ENCODE results near the gene WDR45B. TPM values are rescaled to one million over a fixed set of nuclear protein-coding genes. Genes with fewer than 3 reads are reported as not detected.

Gene WDR45B
- polyA plus RNA-seq, 1 of the 3 experiments (the other 2 are of a cell fraction) = 171 TPM

DNA sequence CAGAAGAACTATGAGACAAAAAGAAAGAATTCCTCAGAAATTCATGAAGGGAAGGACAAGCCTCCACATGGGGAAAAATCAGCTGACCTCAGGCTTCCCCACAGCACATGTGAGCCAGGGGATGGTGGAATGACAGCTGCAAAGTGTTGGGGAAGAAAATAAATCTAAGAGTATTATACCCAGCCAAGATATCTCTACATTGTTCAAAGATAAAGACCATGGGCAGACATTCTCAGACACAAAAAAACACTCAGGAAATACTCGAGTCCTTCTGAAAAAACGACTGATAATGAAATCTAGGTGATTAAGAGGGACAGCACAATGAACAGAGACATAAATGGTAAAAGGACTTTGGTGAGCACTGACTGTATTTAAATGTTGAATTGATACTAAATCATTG, 46.4 kb upstream of the WDR45B start:
- no peak overlapping the region for H3K4me2 ChIP-seq
- no peak overlapping the region for H2AFZ ChIP-seq (ENCODE audit: low read depth)
- no peaks in the 10 kb centered on the region for H3K9me2 ChIP-seq
- H3K4me1 ChIP-seq (ENCODE audit: control insufficient read depth in 1 of 2, insufficient read depth in 2 of 2, low read depth in 1 of 2, low read length in 1 of 2) = peaks cover 0 to 13% of the 10 kb centered on the region in 2 experiments; a peak in 1 of 4 replicates
- WGBS (ENCODE audit: low lambda C conversion rate) = 15% methylated on average over 2 of the region's 2 CpGs
- H3K9ac ChIP-seq = no peak overlapping the region
- ChIA-PET POLR2A (no interaction called here), CTCF (no interaction called here)
- no peak overlapping the region for H3K4me3 ChIP-seq (ENCODE audit: low read depth in 2 of 2, low read length in 1 of 2)
- 0 out of 2 replicates have a peak, but pooled peaks cover 4% of the 10 kb centered on the region for H3K79me2 ChIP-seq (ENCODE audit: insufficient read depth)
- no peaks in the 10 kb centered on the region for H3K27me3 ChIP-seq (ENCODE audit: insufficient read depth)
- peaks cover 0 to 8% of the 10 kb centered on the region in 2 experiments for H3K36me3 ChIP-seq (replicated peaks in 1 of 2; ENCODE audit: control insufficient read depth in 1 of 2, insufficient read depth in 2 of 2, low read length in 1 of 2)
- no peak overlapping the region for H3K27ac ChIP-seq (ENCODE audit: low read depth in 2 of 2, low read length in 1 of 2)
- DNase-seq = no peak
- TF ChIP-seq, protein P1, sequence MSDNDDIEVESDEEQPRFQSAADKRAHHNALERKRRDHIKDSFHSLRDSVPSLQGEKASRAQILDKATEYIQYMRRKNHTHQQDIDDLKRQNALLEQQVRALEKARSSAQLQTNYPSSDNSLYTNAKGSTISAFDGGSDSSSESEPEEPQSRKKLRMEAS (IDR thresholded peaks at IDR 0.05; ENCODE audit: low read depth) = no peak
- no peak for TF ChIP-seq SMC3 (IDR thresholded peaks at IDR 0.05; ENCODE audit: low read depth, low read length)
- TF ChIP-seq, protein P2, sequence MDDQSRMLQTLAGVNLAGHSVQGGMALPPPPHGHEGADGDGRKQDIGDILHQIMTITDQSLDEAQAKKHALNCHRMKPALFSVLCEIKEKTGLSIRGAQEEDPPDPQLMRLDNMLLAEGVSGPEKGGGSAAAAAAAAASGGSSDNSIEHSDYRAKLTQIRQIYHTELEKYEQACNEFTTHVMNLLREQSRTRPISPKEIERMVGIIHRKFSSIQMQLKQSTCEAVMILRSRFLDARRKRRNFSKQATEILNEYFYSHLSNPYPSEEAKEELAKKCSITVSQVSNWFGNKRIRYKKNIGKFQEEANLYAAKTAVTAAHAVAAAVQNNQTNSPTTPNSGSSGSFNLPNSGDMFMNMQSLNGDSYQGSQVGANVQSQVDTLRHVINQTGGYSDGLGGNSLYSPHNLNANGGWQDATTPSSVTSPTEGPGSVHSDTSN (IDR thresholded peaks at IDR 0.05) = no peak
- no peak for TF ChIP-seq GABPA (IDR thresholded peaks at IDR 0.05; ENCODE audit: low read depth)
- TF ChIP-seq, protein P3, sequence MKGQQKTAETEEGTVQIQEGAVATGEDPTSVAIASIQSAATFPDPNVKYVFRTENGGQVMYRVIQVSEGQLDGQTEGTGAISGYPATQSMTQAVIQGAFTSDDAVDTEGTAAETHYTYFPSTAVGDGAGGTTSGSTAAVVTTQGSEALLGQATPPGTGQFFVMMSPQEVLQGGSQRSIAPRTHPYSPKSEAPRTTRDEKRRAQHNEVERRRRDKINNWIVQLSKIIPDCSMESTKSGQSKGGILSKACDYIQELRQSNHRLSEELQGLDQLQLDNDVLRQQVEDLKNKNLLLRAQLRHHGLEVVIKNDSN (IDR thresholded peaks at IDR 0.05; ENCODE audit: borderline replicate concordance, low read depth) = no peak
- TF ChIP-seq YY1 (IDR thresholded peaks at IDR 0.05; ENCODE audit: low read depth) = no peak
- TF ChIP-seq RCOR1 (IDR thresholded peaks at IDR 0.05; ENCODE audit: low read length) = no peak
- TF ChIP-seq, protein P4, sequence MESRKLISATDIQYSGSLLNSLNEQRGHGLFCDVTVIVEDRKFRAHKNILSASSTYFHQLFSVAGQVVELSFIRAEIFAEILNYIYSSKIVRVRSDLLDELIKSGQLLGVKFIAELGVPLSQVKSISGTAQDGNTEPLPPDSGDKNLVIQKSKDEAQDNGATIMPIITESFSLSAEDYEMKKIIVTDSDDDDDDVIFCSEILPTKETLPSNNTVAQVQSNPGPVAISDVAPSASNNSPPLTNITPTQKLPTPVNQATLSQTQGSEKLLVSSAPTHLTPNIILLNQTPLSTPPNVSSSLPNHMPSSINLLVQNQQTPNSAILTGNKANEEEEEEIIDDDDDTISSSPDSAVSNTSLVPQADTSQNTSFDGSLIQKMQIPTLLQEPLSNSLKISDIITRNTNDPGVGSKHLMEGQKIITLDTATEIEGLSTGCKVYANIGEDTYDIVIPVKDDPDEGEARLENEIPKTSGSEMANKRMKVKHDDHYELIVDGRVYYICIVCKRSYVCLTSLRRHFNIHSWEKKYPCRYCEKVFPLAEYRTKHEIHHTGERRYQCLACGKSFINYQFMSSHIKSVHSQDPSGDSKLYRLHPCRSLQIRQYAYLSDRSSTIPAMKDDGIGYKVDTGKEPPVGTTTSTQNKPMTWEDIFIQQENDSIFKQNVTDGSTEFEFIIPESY (IDR thresholded peaks at IDR 0.05; ENCODE audit: borderline replicate concordance, low read depth) = no peak
- no peak for TF ChIP-seq GATA2 (CRISPR knock-in tag; IDR thresholded peaks at IDR 0.05)
- no peak for TF ChIP-seq POLR2AphosphoS5 (IDR thresholded peaks at IDR 0.05; ENCODE audit: low read depth, low read length)
- TF ChIP-seq NFIC (IDR thresholded peaks at IDR 0.05; ENCODE audit: borderline replicate concordance) = no peak
- no peaks in the 10 kb centered on the region for H3F3A ChIP-seq (replicated peaks; ENCODE audit: insufficient read depth)
- no peaks in the 10 kb centered on the region for H4K20me1 ChIP-seq (ENCODE audit: insufficient read depth)
- H3K9me3 ChIP-seq = no peaks in the 10 kb centered on the region; the same call in 1 of the 2 replicates

DNA sequence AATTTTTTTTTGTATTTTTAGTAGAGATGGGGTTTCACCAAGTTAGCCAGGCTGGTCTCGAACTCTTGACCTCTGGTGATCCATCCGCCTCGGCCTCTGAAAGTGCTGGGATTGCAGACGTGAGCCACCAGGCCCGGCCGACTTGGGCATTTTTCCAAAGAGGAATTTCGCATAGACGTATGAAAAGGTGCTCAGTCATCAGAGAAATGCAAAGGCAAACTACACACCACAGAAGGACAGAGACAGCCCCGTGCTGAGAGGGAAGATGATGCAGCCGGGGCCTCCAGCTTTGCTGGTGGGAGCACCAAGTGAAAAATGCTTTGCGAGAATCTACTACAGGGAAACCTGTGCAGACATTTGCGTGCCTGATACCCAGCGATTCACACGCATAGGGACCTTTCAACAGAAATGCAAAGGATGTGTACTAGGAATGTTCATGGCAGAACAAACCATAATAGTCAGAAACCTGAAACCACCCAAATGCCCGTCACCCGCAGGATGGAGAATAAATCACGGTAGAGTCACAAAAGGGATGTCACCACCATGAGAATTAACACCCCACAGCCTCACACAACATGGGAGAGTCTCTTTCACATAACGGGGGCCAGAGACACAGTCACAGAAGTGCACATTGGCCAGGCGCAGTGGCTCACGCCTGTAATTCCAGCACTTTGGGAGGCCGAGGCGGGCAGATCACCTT, 45.1 kb upstream of the WDR45B start:
- WGBS (ENCODE audit: low lambda C conversion rate) = 95% methylated on average over 22 of the region's 22 CpGs
- CTCF ChIA-PET = interaction anchor here (1.0 to 1.5 kb wide), 2 partner anchors 25 to 81 kb away, joined by 3 to 5 read pairs; no protein-coding TSS in a partner anchor
- H3K4me1 ChIP-seq (ENCODE audit: control insufficient read depth in 1 of 2, insufficient read depth in 2 of 2, low read depth in 1 of 2, low read length in 1 of 2) = peaks cover 0 to 7% of the 10 kb centered on the region in 2 experiments; a peak in 1 of 4 replicates
- TF ChIP-seq TAF1 (IDR thresholded peaks at IDR 0.05; ENCODE audit: borderline replicate concordance, low read depth, low read length) = no peak
- TF ChIP-seq SIN3A (IDR thresholded peaks at IDR 0.05; ENCODE audit: borderline replicate concordance, low read depth, low read length) = no peak
- no peak for TF ChIP-seq NFIC (IDR thresholded peaks at IDR 0.05; ENCODE audit: borderline replicate concordance)
- TF ChIP-seq, protein P5, sequence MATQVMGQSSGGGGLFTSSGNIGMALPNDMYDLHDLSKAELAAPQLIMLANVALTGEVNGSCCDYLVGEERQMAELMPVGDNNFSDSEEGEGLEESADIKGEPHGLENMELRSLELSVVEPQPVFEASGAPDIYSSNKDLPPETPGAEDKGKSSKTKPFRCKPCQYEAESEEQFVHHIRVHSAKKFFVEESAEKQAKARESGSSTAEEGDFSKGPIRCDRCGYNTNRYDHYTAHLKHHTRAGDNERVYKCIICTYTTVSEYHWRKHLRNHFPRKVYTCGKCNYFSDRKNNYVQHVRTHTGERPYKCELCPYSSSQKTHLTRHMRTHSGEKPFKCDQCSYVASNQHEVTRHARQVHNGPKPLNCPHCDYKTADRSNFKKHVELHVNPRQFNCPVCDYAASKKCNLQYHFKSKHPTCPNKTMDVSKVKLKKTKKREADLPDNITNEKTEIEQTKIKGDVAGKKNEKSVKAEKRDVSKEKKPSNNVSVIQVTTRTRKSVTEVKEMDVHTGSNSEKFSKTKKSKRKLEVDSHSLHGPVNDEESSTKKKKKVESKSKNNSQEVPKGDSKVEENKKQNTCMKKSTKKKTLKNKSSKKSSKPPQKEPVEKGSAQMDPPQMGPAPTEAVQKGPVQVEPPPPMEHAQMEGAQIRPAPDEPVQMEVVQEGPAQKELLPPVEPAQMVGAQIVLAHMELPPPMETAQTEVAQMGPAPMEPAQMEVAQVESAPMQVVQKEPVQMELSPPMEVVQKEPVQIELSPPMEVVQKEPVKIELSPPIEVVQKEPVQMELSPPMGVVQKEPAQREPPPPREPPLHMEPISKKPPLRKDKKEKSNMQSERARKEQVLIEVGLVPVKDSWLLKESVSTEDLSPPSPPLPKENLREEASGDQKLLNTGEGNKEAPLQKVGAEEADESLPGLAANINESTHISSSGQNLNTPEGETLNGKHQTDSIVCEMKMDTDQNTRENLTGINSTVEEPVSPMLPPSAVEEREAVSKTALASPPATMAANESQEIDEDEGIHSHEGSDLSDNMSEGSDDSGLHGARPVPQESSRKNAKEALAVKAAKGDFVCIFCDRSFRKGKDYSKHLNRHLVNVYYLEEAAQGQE (IDR thresholded peaks at IDR 0.05; ENCODE audit: low read depth, low read length) = no peak
- no peak for TF ChIP-seq CHD2 (IDR thresholded peaks at IDR 0.05; ENCODE audit: low read length, partially characterized antibody)
- no peak for TF ChIP-seq EP300 (IDR thresholded peaks at IDR 0.05; ENCODE audit: borderline replicate concordance in 1 of 2, low read depth in 1 of 2, low read length in 1 of 2)
- TF ChIP-seq GATA2 (CRISPR knock-in tag; IDR thresholded peaks at IDR 0.05) = no peak
- no peak for TF ChIP-seq EZH2phosphoT487 (IDR thresholded peaks at IDR 0.05; ENCODE audit: borderline replicate concordance, low read depth)

More for the DNA sequence above, 45.1 kb upstream of the WDR45B start:
- POLR2A ChIA-PET = no interaction called here
- DNase-seq = no peak
- Histone ChIP-seq H3K9me2 (no peaks in the 10 kb centered on the region), H2AFZ (ENCODE audit: low read depth) (no peak overlapping the region), H3K79me2 (ENCODE audit: insufficient read depth) (0 out of 2 replicates have a peak, but pooled peaks cover 4% of the 10 kb centered on the region), H3K27me3 (ENCODE audit: insufficient read depth) (no peaks in the 10 kb centered on the region), H3K9me3 (no peaks in the 10 kb centered on the region; the same call in 1 of the 2 replicates), H3K27ac (ENCODE audit: low read depth in 2 of 2, low read length in 1 of 2) (no peak overlapping the region), H3K36me3 (replicated peaks in 1 of 2; ENCODE audit: control insufficient read depth in 1 of 2, insufficient read depth in 2 of 2, low read length in 1 of 2) (peaks cover 0 to 8% of the 10 kb centered on the region in 2 experiments), H3F3A (replicated peaks; ENCODE audit: insufficient read depth) (no peaks in the 10 kb centered on the region), H3K9ac (no peak overlapping the region), H4K20me1 (ENCODE audit: insufficient read depth) (no peaks in the 10 kb centered on the region), H3K4me3 (ENCODE audit: low read depth in 2 of 2, low read length in 1 of 2) (no peak overlapping the region), H3K4me2 (no peak overlapping the region)

Measured in SK-N-SH (cell line).